GM23338 (cell line): ENCODE data around the gene GTF2A1. TPM values are rescaled to one million over a fixed set of nuclear protein-coding genes. Genes with fewer than 3 reads are reported as not detected.

Experiments used
- ATAC-seq: fragments of 200-7000 bp; cut with Tn5 transposase; 3 replicates; pipeline ENCODE4 v1.9.1; 2020
- DNase-seq: peaks from one replicate; pipeline ENCODE4 v3.0.0-alpha.2; 2015; ENCODE audit warnings: low spot score
- H2AFZ ChIP-seq: fragments of 200-600 bp; sonication (generic); 2 replicates; pipeline ENCODE4 v1.8.0; 2016; ENCODE audit warnings: antibody characterized with exemption, mild to moderate bottlenecking, moderate library complexity
- H3F3A ChIP-seq: fragments of 200-600 bp; sonication (generic); replicated peaks from 2 replicates; pipeline ENCODE4 v1.8.0; 2017; ENCODE audit warnings: antibody characterized with exemption, mixed run types, low read depth
- H3K27ac ChIP-seq: fragments of 200-600 bp; sonication (generic); 2 replicates; pipeline ENCODE4 v1.6.1; 2016; ENCODE audit warnings: low read depth
- H3K27me3 ChIP-seq: fragments of 200-600 bp; sonication (generic); 2 replicates; pipeline ENCODE4 v1.8.0; 2016; ENCODE audit warnings: mild to moderate bottlenecking, mixed run types, moderate library complexity; ENCODE audit not compliant: insufficient read depth
- H3K36me3 ChIP-seq: fragments of 200-600 bp; sonication (generic); 2 replicates; pipeline ENCODE4 v1.8.0; 2016; ENCODE audit warnings: mild to moderate bottlenecking; ENCODE audit not compliant: insufficient read depth
- H3K4me1 ChIP-seq: fragments of 200-600 bp; sonication (generic); 2 replicates; pipeline ENCODE4 v1.8.0; 2016; ENCODE audit warnings: mild to moderate bottlenecking, moderate library complexity; ENCODE audit not compliant: insufficient read depth
- H3K4me2 ChIP-seq: fragments of 200-600 bp; sonication (generic); 2 replicates; pipeline ENCODE4 v1.7.1; 2017; ENCODE audit warnings: mixed run types
- H3K4me3 ChIP-seq: fragments of 200-600 bp; sonication (generic); 2 replicates; pipeline ENCODE4 v1.6.1; 2016; ENCODE audit warnings: mixed run types
- H3K79me2 ChIP-seq: fragments of 200-600 bp; sonication (generic); replicated peaks from 2 replicates; pipeline ENCODE4 v1.8.0; 2017; ENCODE audit warnings: mild to moderate bottlenecking; ENCODE audit not compliant: insufficient read depth
- H3K9me2 ChIP-seq: fragments of 200-600 bp; sonication (generic); 2 replicates; pipeline ENCODE4 v1.8.0; 2017; ENCODE audit not compliant: insufficient read depth
- H4K20me1 ChIP-seq: fragments of 200-600 bp; sonication (generic); replicated peaks from 2 replicates; pipeline ENCODE4 v1.8.0; 2017; ENCODE audit warnings: mild to moderate bottlenecking; ENCODE audit not compliant: insufficient read depth
- H3K27ac Mint-ChIP-seq: 2 replicates; pipeline ENCODE4 v1.8.0; 2020; ENCODE audit warnings: inconsistent platforms, mild to moderate bottlenecking, moderate library complexity, mixed read lengths
- H3K27me3 Mint-ChIP-seq: 3 replicates; pipeline ENCODE4 v1.8.0; 2022; ENCODE audit warnings: low read depth, mild to moderate bottlenecking, moderate library complexity, mixed read lengths, inconsistent platforms; ENCODE audit not compliant: insufficient read depth, poor library complexity
- H3K36me3 Mint-ChIP-seq: 3 replicates; pipeline ENCODE4 v1.8.0; 2021; ENCODE audit warnings: low read depth, mild to moderate bottlenecking, inconsistent platforms, moderate library complexity, mixed read lengths
- H3K4me1 Mint-ChIP-seq: 3 replicates; pipeline ENCODE4 v1.8.0; 2020; ENCODE audit warnings: mild to moderate bottlenecking, inconsistent platforms, mixed read lengths
- H3K4me3 Mint-ChIP-seq: 3 replicates; pipeline ENCODE4 v1.8.0; 2021; ENCODE audit warnings: moderate library complexity, mild to moderate bottlenecking, inconsistent platforms, mixed read lengths
- H3K9me3 Mint-ChIP-seq: 3 replicates; pipeline ENCODE4 v1.8.0; 2020; ENCODE audit warnings: moderate library complexity, mild to moderate bottlenecking, inconsistent platforms, mixed read lengths
- CREB1 ChIP-seq: fragments of 250-450 bp; sonication (Bioruptor Pico); IDR thresholded peaks from 2 replicates; pipeline ENCODE4 v1.5.0; 2020; ENCODE audit warnings: low read depth, mild to moderate bottlenecking, moderate library complexity
- EZH2 ChIP-seq: fragments of 200-600 bp; sonication (generic); IDR thresholded peaks from one replicate; pipeline ENCODE4 v1.8.0; 2017; ENCODE audit warnings: antibody characterized with exemption, mild to moderate bottlenecking, low read depth; ENCODE audit not compliant: unreplicated experiment
- EZH2phosphoT487 ChIP-seq: fragments of 200-600 bp; sonication (generic); IDR thresholded peaks from one replicate; pipeline ENCODE4 v1.8.1; 2018; ENCODE audit warnings: antibody characterized with exemption; ENCODE audit not compliant: unreplicated experiment
- JUNB ChIP-seq: IDR thresholded peaks from one replicate; pipeline ENCODE4 v1.6.1; 2016; ENCODE audit warnings: antibody characterized with exemption; ENCODE audit not compliant: unreplicated experiment
- NANOG ChIP-seq: IDR thresholded peaks from 2 replicates; pipeline ENCODE4 v1.6.1; 2016; ENCODE audit warnings: antibody characterized with exemption, borderline replicate concordance
- POLR2AphosphoS5 ChIP-seq: IDR thresholded peaks from 2 replicates; pipeline ENCODE4 v1.6.1; 2016; ENCODE audit warnings: antibody characterized with exemption, low read depth
- STAT1 ChIP-seq: IDR thresholded peaks from one replicate; pipeline ENCODE4 v1.6.1; 2016; ENCODE audit warnings: antibody characterized with exemption; ENCODE audit not compliant: unreplicated experiment
- ZNF114 ChIP-seq: fragments of 250-450 bp; sonication (Bioruptor Pico); IDR thresholded peaks from 2 replicates; pipeline ENCODE4 v1.5.0; 2020; ENCODE audit warnings: mild to moderate bottlenecking, moderate library complexity
- ZNF331 ChIP-seq: fragments of 250-450 bp; sonication (Bioruptor Pico); IDR thresholded peaks from 2 replicates; pipeline ENCODE4 v1.5.0; 2020; ENCODE audit warnings: low read depth, mild to moderate bottlenecking, moderate library complexity
- polyA plus RNA-seq: library from polyadenylated mRNA; unstranded; fragments of >200 nt; fragmentation: Nextera tagmentation; extraction: Ambion mirVana; gene quantifications from 2 replicates; pipeline ENCODE4 v1.2.1, GENCODE V29; 2016
- total RNA-seq: library from RNA; depleted of rRNA; stranded (reverse); fragments of >200 nt; shearing (Covaris generic); gene quantifications from 2 replicates; pipeline ENCODE4 v1.2.3, GENCODE V29; 2014
- TF ChIP-seq, protein P1 (sequence below): IDR thresholded peaks from 2 replicates; pipeline ENCODE4 v1.6.1; 2016; ENCODE audit warnings: antibody characterized with exemption
- TF ChIP-seq, protein P2 (sequence below): IDR thresholded peaks from one replicate; pipeline ENCODE4 v1.6.1; 2018; ENCODE audit warnings: antibody characterized with exemption; ENCODE audit not compliant: unreplicated experiment
- TF ChIP-seq, protein P3 (sequence below), 2 experiments: fragments of 200-600 bp in 1 of 2; sonication (generic) in 1 of 2; conservative IDR thresholded peaks; 2 replicates each; pipeline versions ENCODE4 v1.5.1 to v1.6.1; 2016 to 2017; ENCODE audit warnings: antibody characterized with exemption in 2 of 2, low read depth in 2 of 2, mild to moderate bottlenecking in 2 of 2, moderate library complexity in 1 of 2
- TF ChIP-seq, protein P4 (sequence below): fragments of 250-450 bp; sonication (Bioruptor Pico); IDR thresholded peaks from 2 replicates; pipeline ENCODE4 v1.5.0; 2020; ENCODE audit warnings: mild to moderate bottlenecking, moderate library complexity

GTF2A1 gene
- total and polyA plus RNA-seq, 2 experiments from 2014 or later: 12.1 to 50.6 TPM

DNA sequence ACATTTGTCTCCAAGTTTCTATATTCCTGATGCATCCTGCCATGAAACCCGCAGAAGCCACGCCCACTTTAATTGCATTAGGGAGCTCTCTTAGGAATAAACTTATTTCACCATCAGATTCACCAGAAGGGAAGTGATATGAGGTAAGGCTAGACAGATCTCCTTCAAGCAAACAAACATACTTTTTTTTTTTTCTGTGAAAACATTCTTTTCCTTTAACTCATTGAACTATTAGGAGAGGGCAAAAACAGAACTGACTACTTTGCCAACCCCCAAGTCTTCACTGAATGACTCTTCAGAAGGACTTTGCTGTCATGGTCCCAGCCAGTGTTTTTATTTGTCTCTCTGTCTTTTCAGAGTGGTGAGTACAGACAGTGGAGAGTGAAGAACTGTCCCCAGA is 48.4 kb downstream of the GTF2A1 start:
- H3K79me2 ChIP-seq: no peaks in the 10 kb centered on the region
- no peak overlapping the region for H3K27ac ChIP-seq
- no peak overlapping the region for H3K4me3 ChIP-seq
- no peaks in the 10 kb centered on the region for H3K27me3 ChIP-seq
- no peak overlapping the region for H3K27ac Mint-ChIP-seq
- H3K36me3 Mint-ChIP-seq: peaks cover 5% of the 10 kb centered on the region; the same call in 2 of the 3 replicates
- H3K9me2 ChIP-seq: no peaks in the 10 kb centered on the region
- no peak for ATAC-seq
- H3K4me1 Mint-ChIP-seq: peaks cover 8% of the 10 kb centered on the region; the same call in 2 of the 3 replicates
- no peak overlapping the region for H3K4me3 Mint-ChIP-seq
- H3K4me2 ChIP-seq: no peak overlapping the region
- H4K20me1 ChIP-seq: no peaks in the 10 kb centered on the region; the same call in 1 of the 2 replicates
- TF ChIP-seq STAT1 (no peak), EZH2 (no peak), POLR2AphosphoS5 (no peak), CREB1 (CRISPR knock-in tag) (no peak), JUNB (no peak), ZNF331 (CRISPR knock-in tag) (no peak), NANOG (no peak), EZH2phosphoT487 (no peak), ZNF114 (CRISPR knock-in tag) (no peak)
- TF ChIP-seq, protein P1, sequence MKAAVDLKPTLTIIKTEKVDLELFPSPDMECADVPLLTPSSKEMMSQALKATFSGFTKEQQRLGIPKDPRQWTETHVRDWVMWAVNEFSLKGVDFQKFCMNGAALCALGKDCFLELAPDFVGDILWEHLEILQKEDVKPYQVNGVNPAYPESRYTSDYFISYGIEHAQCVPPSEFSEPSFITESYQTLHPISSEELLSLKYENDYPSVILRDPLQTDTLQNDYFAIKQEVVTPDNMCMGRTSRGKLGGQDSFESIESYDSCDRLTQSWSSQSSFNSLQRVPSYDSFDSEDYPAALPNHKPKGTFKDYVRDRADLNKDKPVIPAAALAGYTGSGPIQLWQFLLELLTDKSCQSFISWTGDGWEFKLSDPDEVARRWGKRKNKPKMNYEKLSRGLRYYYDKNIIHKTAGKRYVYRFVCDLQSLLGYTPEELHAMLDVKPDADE: no peak
- TF ChIP-seq, protein P2, sequence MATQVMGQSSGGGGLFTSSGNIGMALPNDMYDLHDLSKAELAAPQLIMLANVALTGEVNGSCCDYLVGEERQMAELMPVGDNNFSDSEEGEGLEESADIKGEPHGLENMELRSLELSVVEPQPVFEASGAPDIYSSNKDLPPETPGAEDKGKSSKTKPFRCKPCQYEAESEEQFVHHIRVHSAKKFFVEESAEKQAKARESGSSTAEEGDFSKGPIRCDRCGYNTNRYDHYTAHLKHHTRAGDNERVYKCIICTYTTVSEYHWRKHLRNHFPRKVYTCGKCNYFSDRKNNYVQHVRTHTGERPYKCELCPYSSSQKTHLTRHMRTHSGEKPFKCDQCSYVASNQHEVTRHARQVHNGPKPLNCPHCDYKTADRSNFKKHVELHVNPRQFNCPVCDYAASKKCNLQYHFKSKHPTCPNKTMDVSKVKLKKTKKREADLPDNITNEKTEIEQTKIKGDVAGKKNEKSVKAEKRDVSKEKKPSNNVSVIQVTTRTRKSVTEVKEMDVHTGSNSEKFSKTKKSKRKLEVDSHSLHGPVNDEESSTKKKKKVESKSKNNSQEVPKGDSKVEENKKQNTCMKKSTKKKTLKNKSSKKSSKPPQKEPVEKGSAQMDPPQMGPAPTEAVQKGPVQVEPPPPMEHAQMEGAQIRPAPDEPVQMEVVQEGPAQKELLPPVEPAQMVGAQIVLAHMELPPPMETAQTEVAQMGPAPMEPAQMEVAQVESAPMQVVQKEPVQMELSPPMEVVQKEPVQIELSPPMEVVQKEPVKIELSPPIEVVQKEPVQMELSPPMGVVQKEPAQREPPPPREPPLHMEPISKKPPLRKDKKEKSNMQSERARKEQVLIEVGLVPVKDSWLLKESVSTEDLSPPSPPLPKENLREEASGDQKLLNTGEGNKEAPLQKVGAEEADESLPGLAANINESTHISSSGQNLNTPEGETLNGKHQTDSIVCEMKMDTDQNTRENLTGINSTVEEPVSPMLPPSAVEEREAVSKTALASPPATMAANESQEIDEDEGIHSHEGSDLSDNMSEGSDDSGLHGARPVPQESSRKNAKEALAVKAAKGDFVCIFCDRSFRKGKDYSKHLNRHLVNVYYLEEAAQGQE: no peak
- TF ChIP-seq, protein P3, sequence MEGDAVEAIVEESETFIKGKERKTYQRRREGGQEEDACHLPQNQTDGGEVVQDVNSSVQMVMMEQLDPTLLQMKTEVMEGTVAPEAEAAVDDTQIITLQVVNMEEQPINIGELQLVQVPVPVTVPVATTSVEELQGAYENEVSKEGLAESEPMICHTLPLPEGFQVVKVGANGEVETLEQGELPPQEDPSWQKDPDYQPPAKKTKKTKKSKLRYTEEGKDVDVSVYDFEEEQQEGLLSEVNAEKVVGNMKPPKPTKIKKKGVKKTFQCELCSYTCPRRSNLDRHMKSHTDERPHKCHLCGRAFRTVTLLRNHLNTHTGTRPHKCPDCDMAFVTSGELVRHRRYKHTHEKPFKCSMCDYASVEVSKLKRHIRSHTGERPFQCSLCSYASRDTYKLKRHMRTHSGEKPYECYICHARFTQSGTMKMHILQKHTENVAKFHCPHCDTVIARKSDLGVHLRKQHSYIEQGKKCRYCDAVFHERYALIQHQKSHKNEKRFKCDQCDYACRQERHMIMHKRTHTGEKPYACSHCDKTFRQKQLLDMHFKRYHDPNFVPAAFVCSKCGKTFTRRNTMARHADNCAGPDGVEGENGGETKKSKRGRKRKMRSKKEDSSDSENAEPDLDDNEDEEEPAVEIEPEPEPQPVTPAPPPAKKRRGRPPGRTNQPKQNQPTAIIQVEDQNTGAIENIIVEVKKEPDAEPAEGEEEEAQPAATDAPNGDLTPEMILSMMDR (conservative IDR thresholded peaks at IDR 0.05; ENCODE audit: low read depth in 2 of 2): no peak
- TF ChIP-seq, protein P4, sequence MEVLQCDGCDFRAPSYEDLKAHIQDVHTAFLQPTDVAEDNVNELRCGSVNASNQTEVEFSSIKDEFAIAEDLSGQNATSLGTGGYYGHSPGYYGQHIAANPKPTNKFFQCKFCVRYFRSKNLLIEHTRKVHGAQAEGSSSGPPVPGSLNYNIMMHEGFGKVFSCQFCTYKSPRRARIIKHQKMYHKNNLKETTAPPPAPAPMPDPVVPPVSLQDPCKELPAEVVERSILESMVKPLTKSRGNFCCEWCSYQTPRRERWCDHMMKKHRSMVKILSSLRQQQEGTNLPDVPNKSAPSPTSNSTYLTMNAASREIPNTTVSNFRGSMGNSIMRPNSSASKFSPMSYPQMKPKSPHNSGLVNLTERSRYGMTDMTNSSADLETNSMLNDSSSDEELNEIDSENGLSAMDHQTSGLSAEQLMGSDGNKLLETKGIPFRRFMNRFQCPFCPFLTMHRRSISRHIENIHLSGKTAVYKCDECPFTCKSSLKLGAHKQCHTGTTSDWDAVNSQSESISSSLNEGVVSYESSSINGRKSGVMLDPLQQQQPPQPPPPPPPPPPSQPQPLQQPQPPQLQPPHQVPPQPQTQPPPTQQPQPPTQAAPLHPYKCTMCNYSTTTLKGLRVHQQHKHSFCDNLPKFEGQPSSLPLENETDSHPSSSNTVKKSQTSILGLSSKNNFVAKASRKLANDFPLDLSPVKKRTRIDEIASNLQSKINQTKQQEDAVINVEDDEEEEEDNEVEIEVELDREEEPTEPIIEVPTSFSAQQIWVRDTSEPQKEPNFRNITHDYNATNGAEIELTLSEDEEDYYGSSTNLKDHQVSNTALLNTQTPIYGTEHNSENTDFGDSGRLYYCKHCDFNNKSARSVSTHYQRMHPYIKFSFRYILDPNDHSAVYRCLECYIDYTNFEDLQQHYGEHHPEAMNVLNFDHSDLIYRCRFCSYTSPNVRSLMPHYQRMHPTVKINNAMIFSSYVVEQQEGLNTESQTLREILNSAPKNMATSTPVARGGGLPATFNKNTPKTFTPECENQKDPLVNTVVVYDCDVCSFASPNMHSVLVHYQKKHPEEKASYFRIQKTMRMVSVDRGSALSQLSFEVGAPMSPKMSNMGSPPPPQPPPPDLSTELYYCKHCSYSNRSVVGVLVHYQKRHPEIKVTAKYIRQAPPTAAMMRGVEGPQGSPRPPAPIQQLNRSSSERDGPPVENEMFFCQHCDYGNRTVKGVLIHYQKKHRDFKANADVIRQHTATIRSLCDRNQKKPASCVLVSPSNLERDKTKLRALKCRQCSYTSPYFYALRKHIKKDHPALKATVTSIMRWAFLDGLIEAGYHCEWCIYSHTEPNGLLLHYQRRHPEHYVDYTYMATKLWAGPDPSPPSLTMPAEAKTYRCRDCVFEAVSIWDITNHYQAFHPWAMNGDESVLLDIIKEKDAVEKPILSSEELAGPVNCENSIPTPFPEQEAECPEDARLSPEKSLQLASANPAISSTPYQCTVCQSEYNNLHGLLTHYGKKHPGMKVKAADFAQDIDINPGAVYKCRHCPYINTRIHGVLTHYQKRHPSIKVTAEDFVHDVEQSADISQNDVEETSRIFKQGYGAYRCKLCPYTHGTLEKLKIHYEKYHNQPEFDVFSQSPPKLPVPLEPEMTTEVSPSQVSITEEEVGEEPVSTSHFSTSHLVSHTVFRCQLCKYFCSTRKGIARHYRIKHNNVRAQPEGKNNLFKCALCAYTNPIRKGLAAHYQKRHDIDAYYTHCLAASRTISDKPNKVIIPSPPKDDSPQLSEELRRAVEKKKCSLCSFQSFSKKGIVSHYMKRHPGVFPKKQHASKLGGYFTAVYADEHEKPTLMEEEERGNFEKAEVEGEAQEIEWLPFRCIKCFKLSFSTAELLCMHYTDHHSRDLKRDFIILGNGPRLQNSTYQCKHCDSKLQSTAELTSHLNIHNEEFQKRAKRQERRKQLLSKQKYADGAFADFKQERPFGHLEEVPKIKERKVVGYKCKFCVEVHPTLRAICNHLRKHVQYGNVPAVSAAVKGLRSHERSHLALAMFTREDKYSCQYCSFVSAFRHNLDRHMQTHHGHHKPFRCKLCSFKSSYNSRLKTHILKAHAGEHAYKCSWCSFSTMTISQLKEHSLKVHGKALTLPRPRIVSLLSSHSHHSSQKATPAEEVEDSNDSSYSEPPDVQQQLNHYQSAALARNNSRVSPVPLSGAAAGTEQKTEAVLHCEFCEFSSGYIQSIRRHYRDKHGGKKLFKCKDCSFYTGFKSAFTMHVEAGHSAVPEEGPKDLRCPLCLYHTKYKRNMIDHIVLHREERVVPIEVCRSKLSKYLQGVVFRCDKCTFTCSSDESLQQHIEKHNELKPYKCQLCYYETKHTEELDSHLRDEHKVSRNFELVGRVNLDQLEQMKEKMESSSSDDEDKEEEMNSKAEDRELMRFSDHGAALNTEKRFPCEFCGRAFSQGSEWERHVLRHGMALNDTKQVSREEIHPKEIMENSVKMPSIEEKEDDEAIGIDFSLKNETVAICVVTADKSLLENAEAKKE: no peak
- DNase-seq: no peak
- no peaks in the 10 kb centered on the region for H3K36me3 ChIP-seq
- no peak overlapping the region for H2AFZ ChIP-seq
- H3K4me1 ChIP-seq: no peaks in the 10 kb centered on the region
- no peaks in the 10 kb centered on the region for H3K9me3 Mint-ChIP-seq
- H3K27me3 Mint-ChIP-seq: no peaks in the 10 kb centered on the region
- no peaks in the 10 kb centered on the region for H3F3A ChIP-seq
